HL-60 (cell line): ENCODE results near the gene GRID1.

ENCODE experiments used
- DNase-seq, 2 experiments: peaks; one replicate each; pipeline ENCODE4 v3.0.0-alpha.2; 2010 to 2020; ENCODE audit warnings: low read depth in 1 of 2, low spot score in 1 of 2
- H3K27ac ChIP-seq: fragments of 250-450 bp; sonication (Bioruptor Pico); replicated peaks from 2 replicates; pipeline ENCODE4 v1.5.1; 2020; ENCODE audit warnings: mild to moderate bottlenecking, moderate library complexity
- H3K27me3 ChIP-seq: fragments of 250-450 bp; sonication (Bioruptor Pico); 2 replicates; pipeline ENCODE4 v1.5.1; 2021; ENCODE audit warnings: mild to moderate bottlenecking, moderate library complexity; ENCODE audit not compliant: insufficient read depth, poor library complexity, severe bottlenecking
- H3K4me3 ChIP-seq: replicated peaks from 2 replicates; pipeline ENCODE4 v1.5.1; 2011; ENCODE audit warnings: mild to moderate bottlenecking, control low read depth, low read length; ENCODE audit not compliant: insufficient read depth
- CTCF ChIP-seq: IDR thresholded peaks from one replicate; pipeline ENCODE4 v1.5.1; 2011; ENCODE audit warnings: low read length, control low read depth, inconsistent platforms; ENCODE audit not compliant: insufficient read depth
- GABPA ChIP-seq: IDR thresholded peaks from 2 replicates; pipeline ENCODE4 v1.6.1; 2012; ENCODE audit warnings: low read depth
- POLR2AphosphoS5 ChIP-seq: IDR thresholded peaks from 2 replicates; pipeline ENCODE4 v1.6.1; 2012; ENCODE audit warnings: low read depth
- REST ChIP-seq: IDR thresholded peaks from 2 replicates; pipeline ENCODE4 v1.6.1; 2012; ENCODE audit warnings: low read depth; ENCODE audit not compliant: insufficient replicate concordance
- SPI1 ChIP-seq: IDR thresholded peaks from 2 replicates; pipeline ENCODE4 v1.6.1; 2012; ENCODE audit warnings: low read depth, mild to moderate bottlenecking, borderline replicate concordance

GRID1 gene

GRCh38 chr10:85594239-85594638 is 772.4 kb downstream of the GRID1 start:
- no peak for TF ChIP-seq GABPA
- no peak for TF ChIP-seq POLR2AphosphoS5
- TF ChIP-seq CTCF, result no peak
- TF ChIP-seq REST, result no peak
- TF ChIP-seq SPI1, result no peak
- H3K27me3 ChIP-seq, result no peaks in the 10 kb centered on the region
- no peak for DNase-seq
- no peak overlapping the region for H3K4me3 ChIP-seq
- no peak overlapping the region for H3K27ac ChIP-seq

GRCh38 chr10:85593226-85593772 is 773.3 kb downstream of the GRID1 start:
- Histone ChIP-seq H3K27me3 (no peaks in the 10 kb centered on the region), H3K4me3 (no peak overlapping the region), H3K27ac (no peak overlapping the region)
- no peak for DNase-seq
- TF ChIP-seq GABPA, result no peak
- no peak for TF ChIP-seq POLR2AphosphoS5
- TF ChIP-seq REST, result no peak

GRCh38 chr10:85581371-85581770 is 785.2 kb downstream of the GRID1 start:
- no peak for DNase-seq
- no peak overlapping the region for H3K27ac ChIP-seq
- no peak for TF ChIP-seq SPI1
- TF ChIP-seq CTCF, result no peak
- TF ChIP-seq GABPA, result no peak
- TF ChIP-seq POLR2AphosphoS5, result no peak
- no peak for TF ChIP-seq REST
- H3K4me3 ChIP-seq, result no peak overlapping the region
- H3K27me3 ChIP-seq, result no peaks in the 10 kb centered on the region
